NCI-H1436 (cell line): ENCODE data around the gene NLE1.
"Not testable (repeated sequence)": the region's sequence is repeated elsewhere in the genome, so short reads cannot be mapped to it uniquely, and the experiment has no call there.

Source experiments
- DNase-seq: peaks from one replicate; lab custom pipeline; 2025; lab: John Stamatoyannopoulos, UW

NLE1 gene

GRCh38 chr17:35129154-35129972 is 12.7 kb downstream of the NLE1 start:
- no peak for DNase-seq

GRCh38 chr17:35127751-35128514 is 14.2 kb downstream of the NLE1 start:
- DNase-seq = no peak

DNA sequence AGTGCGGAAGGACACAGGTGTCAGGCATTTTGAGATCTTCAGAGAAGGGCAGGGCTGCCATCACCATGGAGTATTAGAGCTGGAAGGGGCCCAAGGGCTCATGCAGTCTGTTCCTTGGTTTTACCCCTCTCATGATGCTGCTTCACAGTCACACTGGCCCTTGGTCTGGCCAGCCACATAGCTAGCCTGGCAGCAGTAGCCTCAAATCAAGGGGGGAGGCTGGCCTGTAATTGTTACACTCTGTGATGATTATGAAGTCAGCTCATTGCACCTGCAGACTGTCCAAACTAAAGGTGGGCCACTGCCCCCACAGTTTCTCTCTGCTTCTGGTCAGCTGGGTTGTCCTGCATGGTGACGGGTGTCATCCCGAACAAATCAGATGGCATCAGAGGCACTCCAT is 20.8 kb downstream of the NLE1 start, which contains the start of gene FNDC8:
FNDC8 (plus strand) TSS at position 301 of the 400 bp plus-strand sequence; CDS start at position 380, 79 bp downstream.
- DNase-seq = no peak

DNA sequence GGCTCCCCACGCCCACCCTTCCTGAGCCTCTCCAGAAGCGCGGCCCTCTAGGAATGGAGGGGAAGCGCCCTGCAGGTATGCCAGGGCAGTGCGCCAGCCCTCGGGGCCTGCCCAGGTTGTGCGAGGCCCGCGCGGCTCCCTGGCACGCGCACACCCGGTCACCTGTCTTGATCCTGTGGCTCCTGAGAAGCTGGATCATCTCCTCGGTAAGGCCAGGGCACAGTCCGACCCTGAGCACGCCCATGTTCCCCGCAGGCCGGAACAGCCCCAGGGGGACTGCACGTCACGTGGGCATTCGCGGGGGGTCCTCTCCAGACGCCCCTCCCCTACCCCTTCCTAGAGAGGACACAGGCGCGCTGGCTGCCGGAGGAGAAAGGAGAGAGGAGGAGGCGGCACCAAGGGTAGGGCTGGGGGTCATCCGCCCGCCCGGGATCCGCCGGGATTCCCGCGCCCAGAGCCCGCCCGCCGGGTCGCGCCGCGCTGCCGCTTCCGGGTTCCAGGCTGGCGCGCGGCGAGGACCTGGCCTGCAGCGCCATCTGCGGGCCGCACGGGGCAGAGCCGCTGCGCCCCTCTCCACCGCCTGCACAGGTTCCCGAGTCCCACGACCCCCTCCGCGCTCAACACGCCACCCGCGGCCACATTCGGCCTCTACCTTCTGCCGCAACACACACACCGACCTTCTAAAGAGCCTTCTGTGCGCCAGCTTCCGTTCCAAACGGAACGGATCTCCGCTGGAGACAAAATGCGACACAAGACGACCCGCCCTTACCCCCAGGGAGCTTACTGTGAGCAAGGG is 22.5 kb downstream of the NLE1 start, which contains the start of gene RAD51D:
RAD51D (minus strand) TSS at position 491 of the 796 bp plus-strand sequence; CDS start at position 244, 247 bp downstream.
- DNase-seq = peak; percentile 89

DNA sequence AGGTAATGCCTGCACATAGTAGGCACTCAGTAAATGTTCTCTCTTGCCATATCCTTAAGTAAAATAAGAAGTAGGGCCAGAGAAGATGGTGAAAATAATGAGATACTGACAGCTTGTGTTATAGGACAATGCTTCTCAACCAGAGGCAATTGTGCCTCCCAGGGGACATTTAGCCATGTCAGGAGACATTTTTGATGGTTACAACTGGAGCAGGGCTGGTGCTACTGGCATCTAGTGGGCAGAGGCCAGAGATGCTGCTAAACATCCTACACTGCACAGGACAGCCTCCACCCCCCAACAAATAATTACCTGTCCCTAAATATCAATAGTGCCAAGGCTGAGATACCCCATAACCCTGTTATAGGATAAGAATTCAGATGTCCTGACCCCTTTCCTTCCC is 24.1 kb downstream of the NLE1 start:
- peak; percentile 46 for DNase-seq

GRCh38 chr17:35116845-35117244 is 25.3 kb downstream of the NLE1 start:
- DNase-seq = no peak

DNA sequence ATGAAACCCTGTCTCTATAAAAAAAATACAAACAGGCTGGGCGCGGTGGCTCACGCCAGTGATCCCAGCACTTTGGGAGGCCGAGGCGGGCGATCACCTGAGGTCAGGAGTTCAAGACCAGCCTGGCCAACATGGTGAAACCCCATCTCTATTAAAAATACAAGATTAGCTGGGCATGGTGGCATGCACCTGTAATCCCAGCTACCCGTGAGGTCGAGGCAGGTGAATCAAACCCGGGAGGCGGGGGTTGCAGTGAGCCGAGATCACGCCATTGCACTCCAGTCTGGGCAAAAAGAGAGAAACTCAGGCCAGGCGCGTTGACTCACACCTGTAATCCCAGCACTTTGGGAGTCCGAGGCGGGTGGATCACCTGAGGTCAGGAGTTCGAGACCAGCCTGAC is 31.3 kb downstream of the NLE1 start:
- DNase-seq = not testable (repeated sequence)

GRCh38 chr17:35104844-35105450 is 37.2 kb downstream of the NLE1 start:
- DNase-seq = no peak

DNA sequence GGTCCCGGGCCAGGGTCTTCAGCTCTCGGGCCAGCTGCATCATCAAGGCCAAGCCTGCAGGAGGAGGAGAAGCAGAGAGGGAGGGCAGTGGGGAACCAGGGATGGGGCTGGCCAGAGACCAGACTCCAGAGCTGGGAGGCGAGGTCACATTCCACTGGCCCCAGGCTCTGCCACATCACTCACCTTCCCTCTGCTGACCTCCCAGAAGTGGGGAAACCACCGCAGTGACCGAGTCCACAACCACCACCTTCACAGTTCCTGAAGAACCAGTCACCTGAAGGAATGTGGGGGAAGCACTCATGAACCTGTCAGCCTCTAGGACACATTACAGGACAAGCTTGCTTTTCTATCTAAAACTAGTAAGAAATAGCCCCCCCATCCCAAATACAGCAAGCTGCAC is 38.8 kb downstream of the NLE1 start:
- no peak for DNase-seq

- DNase-seq = no peak
Observed at GRCh38 chr17:35101725-35102124, 40.4 kb downstream of the NLE1 start.

DNA sequence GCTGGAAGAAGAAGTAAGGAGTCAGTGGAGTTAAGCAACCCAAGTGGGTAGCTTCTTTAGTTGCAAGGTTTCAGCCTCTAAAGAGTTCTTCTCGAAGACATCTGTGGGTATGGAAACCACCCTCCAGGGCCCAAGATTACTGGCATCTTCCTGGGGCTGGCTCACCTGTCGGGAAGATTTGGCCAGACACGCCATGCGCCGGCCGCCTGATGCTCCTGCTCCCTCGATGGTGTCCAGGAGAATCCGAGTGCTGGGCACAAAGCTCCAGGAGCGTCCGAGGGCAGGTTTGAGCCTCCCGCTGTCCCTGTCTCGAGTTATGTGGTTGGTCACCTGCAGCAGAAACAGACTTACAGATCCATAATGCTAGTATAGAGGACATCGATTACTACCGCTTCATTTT is 41.1 kb downstream of the NLE1 start:
- DNase-seq = no peak

DNA sequence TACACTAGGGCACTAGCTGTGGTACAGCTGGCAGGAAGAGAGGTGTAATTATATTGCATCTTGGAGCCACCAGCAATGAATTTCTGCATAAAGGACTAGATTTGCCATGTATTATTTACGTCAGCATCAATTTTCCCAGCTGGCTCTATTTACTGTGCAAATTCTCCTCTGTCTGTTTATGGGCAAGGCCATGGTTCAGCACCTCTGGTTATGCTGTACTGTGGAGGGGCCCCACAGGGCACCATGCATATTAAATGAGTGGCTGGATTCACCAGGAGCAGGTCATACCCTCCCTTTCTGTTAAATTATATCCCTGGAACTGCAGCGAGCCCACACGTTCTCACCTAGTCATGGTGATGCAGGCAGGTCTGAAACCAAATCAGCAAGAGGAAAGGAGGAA is 42.2 kb downstream of the NLE1 start:
- no peak for DNase-seq

- DNase-seq = no peak
Observed at GRCh38 chr17:35097776-35098175, 44.3 kb downstream of the NLE1 start.

DNA sequence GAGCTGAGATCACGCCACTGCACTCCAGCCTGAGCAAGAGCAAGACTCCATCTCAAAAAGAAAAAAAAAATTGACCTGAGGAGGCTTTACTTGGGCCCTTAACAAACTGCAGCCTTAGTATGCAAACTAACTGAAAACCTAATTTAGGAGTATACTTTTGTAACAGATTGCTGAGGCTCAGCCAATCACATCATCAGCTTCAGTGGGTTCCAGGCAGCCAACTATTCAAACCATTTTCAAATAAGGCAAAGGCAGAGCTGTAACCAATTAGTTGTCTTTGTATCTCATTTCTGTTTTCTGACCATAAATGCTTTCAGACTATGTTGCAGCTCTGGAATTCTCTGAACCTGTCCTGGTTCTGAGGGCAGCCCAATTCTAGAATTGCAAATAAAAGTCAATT is 46.4 kb downstream of the NLE1 start:
- DNase-seq = no peak

DNA sequence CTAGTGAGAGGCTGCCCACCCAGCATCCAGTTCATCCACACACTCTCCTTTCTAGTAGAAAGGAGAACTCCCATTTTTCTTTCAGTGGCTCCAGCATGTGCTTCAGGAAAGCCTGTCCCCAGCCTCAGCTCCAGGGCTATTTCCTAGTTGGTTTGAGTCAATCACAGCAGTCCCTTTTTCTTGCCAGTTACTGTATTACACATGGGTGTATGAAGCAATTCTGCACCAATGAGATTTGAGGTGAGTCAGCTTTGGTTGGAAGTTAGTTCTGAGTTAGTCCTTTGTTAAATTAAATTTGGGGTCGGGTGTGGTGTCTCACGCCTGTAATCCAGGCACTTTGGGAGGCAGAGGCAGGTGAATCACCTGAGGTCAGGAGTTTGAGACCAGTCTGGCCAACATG is 47.2 kb downstream of the NLE1 start:
- DNase-seq = no peak

- DNase-seq = not testable (repeated sequence)
Observed at GRCh38 chr17:35090707-35091106, 51.4 kb downstream of the NLE1 start.

GRCh38 chr17:35089586-35090296 is 52.4 kb downstream of the NLE1 start:
- DNase-seq = no peak

GRCh38 chr17:35088881-35089585 is 53.1 kb downstream of the NLE1 start:
- DNase-seq = peak; percentile 91

GRCh38 chr17:35088356-35088880 is 53.7 kb downstream of the NLE1 start:
- DNase-seq = no peak

DNA sequence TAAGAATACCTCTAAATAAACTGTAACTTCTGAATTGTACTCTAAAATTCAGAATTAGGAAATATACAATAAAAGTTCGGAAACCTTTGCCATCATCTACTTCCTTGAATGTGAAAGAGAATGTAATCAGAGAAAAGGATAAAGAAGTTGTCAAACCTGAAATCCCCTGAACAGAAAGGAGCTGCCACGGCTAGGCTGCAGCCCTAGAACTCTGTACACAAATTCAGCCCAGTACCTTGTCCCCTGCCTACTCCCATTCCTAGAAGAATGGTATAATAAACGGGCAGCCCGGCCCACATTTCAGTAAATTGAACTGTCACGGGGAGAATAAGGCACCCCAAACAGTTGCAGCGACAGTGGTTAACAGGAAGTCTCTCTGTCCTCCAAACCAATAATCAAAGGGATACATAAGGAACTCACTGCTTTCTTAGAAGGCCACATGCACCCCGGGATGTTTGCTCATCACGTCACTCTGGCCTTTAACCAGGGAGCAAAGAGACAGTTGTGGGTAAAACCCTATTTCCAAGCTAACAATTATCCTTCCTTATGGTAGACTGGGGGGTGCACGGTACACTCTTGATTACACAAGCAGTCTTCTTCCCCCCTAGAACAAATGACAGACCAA is 54.3 kb downstream of the NLE1 start:
- no peak for DNase-seq
